ENCODE measurements around the gene VCP.

- TF ChIP-seq CTCF (tag by site-specific recombination; IDR thresholded peaks at IDR 0.05) (no peak), WT1 (tag by site-specific recombination; IDR thresholded peaks at IDR 0.05) (no peak), ZNF777 (tag by site-specific recombination; IDR thresholded peaks at IDR 0.05; ENCODE audit: borderline replicate concordance) (no peak), ZNF335 (tag by site-specific recombination; conservative IDR thresholded peaks at IDR 0.05) (no peak), REST (tag by site-specific recombination; IDR thresholded peaks at IDR 0.05) (no peak), ZNF530 (tag by site-specific recombination; IDR thresholded peaks at IDR 0.05; ENCODE audit: low read depth) (no peak), ZNF311 (tag by site-specific recombination; IDR thresholded peaks at IDR 0.05; ENCODE audit: borderline replicate concordance) (no peak), ZBTB8A (tag by site-specific recombination; IDR thresholded peaks at IDR 0.05) (no peak), ZNF2 (tag by site-specific recombination; IDR thresholded peaks at IDR 0.05) (no peak), ZNF501 (tag by site-specific recombination; IDR thresholded peaks at IDR 0.05) (no peak), ZFP41 (tag by site-specific recombination; IDR thresholded peaks at IDR 0.05; ENCODE audit: borderline replicate concordance) (no peak), ZNF174 (tag by site-specific recombination; IDR thresholded peaks at IDR 0.05) (no peak), ZIC2 (tag by site-specific recombination; IDR thresholded peaks at IDR 0.05) (no peak)
- TF ChIP-seq, protein P1, sequence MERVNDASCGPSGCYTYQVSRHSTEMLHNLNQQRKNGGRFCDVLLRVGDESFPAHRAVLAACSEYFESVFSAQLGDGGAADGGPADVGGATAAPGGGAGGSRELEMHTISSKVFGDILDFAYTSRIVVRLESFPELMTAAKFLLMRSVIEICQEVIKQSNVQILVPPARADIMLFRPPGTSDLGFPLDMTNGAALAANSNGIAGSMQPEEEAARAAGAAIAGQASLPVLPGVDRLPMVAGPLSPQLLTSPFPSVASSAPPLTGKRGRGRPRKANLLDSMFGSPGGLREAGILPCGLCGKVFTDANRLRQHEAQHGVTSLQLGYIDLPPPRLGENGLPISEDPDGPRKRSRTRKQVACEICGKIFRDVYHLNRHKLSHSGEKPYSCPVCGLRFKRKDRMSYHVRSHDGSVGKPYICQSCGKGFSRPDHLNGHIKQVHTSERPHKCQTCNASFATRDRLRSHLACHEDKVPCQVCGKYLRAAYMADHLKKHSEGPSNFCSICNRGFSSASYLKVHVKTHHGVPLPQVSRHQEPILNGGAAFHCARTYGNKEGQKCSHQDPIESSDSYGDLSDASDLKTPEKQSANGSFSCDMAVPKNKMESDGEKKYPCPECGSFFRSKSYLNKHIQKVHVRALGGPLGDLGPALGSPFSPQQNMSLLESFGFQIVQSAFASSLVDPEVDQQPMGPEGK (tag by site-specific recombination; IDR thresholded peaks at IDR 0.05) = no peak
Observed at GRCh38 chr9:35042081-35042604, 30.3 kb downstream of the VCP start.
